IMR-90 (cell line): ENCODE results near the gene ADCY1. TPM values are rescaled to one million over a fixed set of nuclear protein-coding genes. Genes with fewer than 3 reads are reported as not detected.

ENCODE experiments used
- ATAC-seq: fragments of 200-7000 bp; cut with Tn5 transposase; 2 replicates; pipeline ENCODE4 v1.9.1; 2020; ENCODE audit warnings: low read depth, mild to moderate bottlenecking, moderate library complexity
- BruUV-seq: library from RNA; stranded (reverse); fragments of 400-500 nt; replicated peaks from 2 replicates; lab custom pipeline; 2021; lab: Mats Ljungman, UMichigan
- CTCF ChIA-PET: fragments of 300-600 bp; formaldehyde crosslinking; extraction: SDS; loops from one replicate; lab custom pipeline; 2021; ENCODE audit warnings: antibody characterized with exemption; lab: Yijun Ruan, JAX
- POLR2A ChIA-PET: fragments of 300-600 bp; sonication (Branson Sonifier 250); formaldehyde crosslinking; loops from one replicate; lab custom pipeline; 2022; ENCODE audit warnings: antibody characterized with exemption; ENCODE audit not compliant: unreplicated experiment; lab: Charles Lee
- DNase-seq: peaks from one replicate; pipeline ENCODE4 v3.0.0; 2013
- H2AFZ ChIP-seq: replicated peaks from 2 replicates; pipeline ENCODE3; 2013; ENCODE audit warnings: low read length, mild to moderate bottlenecking; ENCODE audit not compliant: poor library complexity
- H2AK5ac ChIP-seq: 2 replicates; pipeline ENCODE4 v1.6.1; 2013; ENCODE audit warnings: low read depth, low read length, inconsistent platforms
- H2AK9ac ChIP-seq: replicated peaks from 2 replicates; pipeline ENCODE3; 2013; ENCODE audit warnings: mild to moderate bottlenecking, low read depth, low read length, moderate library complexity; ENCODE audit not compliant: poor library complexity
- H2BK120ac ChIP-seq: 2 replicates; pipeline ENCODE4 v1.6.1; 2013; ENCODE audit warnings: low read depth, low read length, inconsistent platforms
- H2BK15ac ChIP-seq: 3 replicates; pipeline ENCODE4 v1.6.1; 2013; ENCODE audit warnings: low read depth, low read length, inconsistent platforms
- H2BK20ac ChIP-seq: 2 replicates; pipeline ENCODE4 v1.6.1; 2013; ENCODE audit warnings: low read depth, mild to moderate bottlenecking, inconsistent platforms, low read length, moderate library complexity
- H2BK5ac ChIP-seq: 2 replicates; pipeline ENCODE4 v1.6.1; 2013; ENCODE audit warnings: mild to moderate bottlenecking, low read depth, low read length, inconsistent platforms; ENCODE audit not compliant: poor library complexity, severe bottlenecking
- H3K14ac ChIP-seq: replicated peaks from 2 replicates; pipeline ENCODE4 v1.6.1; 2013; ENCODE audit warnings: low read depth, low read length, inconsistent platforms
- H3K18ac ChIP-seq: 2 replicates; pipeline ENCODE4 v1.6.1; 2013; ENCODE audit warnings: low read depth, low read length, control low read depth
- H3K23ac ChIP-seq: 2 replicates; pipeline ENCODE4 v1.6.1; 2013; ENCODE audit warnings: low read depth, low read length, inconsistent platforms
- H3K27ac ChIP-seq: 2 replicates; pipeline ENCODE4 v1.5.1; 2013; ENCODE audit warnings: mild to moderate bottlenecking, control low read depth, low read length; ENCODE audit not compliant: insufficient read depth
- H3K27me3 ChIP-seq: 2 replicates; pipeline ENCODE4 v1.6.1; 2013; ENCODE audit warnings: low read length; ENCODE audit not compliant: control insufficient read depth, insufficient read depth
- H3K36me3 ChIP-seq: 2 replicates; pipeline ENCODE4 v1.6.1; 2013; ENCODE audit warnings: low read length, mixed read lengths; ENCODE audit not compliant: control insufficient read depth, insufficient read depth
- H3K4ac ChIP-seq: 2 replicates; pipeline ENCODE4 v1.6.1; 2013; ENCODE audit warnings: low read depth, low read length, inconsistent platforms
- H3K4me1 ChIP-seq: 2 replicates; pipeline ENCODE4 v1.6.1; 2013; ENCODE audit warnings: low read length, mixed read lengths; ENCODE audit not compliant: control insufficient read depth, insufficient read depth
- H3K4me2 ChIP-seq: 2 replicates; pipeline ENCODE4 v1.6.1; 2013; ENCODE audit warnings: low read depth, mild to moderate bottlenecking, control low read depth, low read length, moderate library complexity
- H3K4me3 ChIP-seq: 2 replicates; pipeline ENCODE4 v1.5.1; 2013; ENCODE audit warnings: low read depth, mild to moderate bottlenecking, control low read depth, low read length, moderate library complexity; ENCODE audit not compliant: insufficient read depth
- H3K56ac ChIP-seq: 2 replicates; pipeline ENCODE4 v1.6.1; 2013; ENCODE audit warnings: low read length, inconsistent platforms; ENCODE audit not compliant: insufficient read depth; ENCODE audit errors: extremely low read depth
- H3K79me1 ChIP-seq, 2 experiments: 2 replicates each; pipeline ENCODE4 v1.6.1; 2013; ENCODE audit warnings: low read length in 2 of 2, inconsistent platforms in 1 of 2, low read depth in 1 of 2
- H3K9ac ChIP-seq: 2 replicates; pipeline ENCODE4 v1.6.1; 2013; ENCODE audit warnings: low read depth, low read length, control low read depth
- H3K9me1 ChIP-seq: 2 replicates; pipeline ENCODE4 v1.6.1; 2013; ENCODE audit warnings: low read length, inconsistent platforms; ENCODE audit not compliant: insufficient read depth
- H3K9me3 ChIP-seq: 2 replicates; pipeline ENCODE4 v1.6.1; 2013; ENCODE audit warnings: low read length; ENCODE audit not compliant: control insufficient read depth, insufficient read depth
- H4K20me1 ChIP-seq: 2 replicates; pipeline ENCODE4 v1.6.1; 2013; ENCODE audit warnings: low read length, inconsistent platforms; ENCODE audit not compliant: insufficient read depth
- H4K5ac ChIP-seq: 2 replicates; pipeline ENCODE4 v1.6.1; 2013; ENCODE audit warnings: mild to moderate bottlenecking, low read depth, low read length, control low read depth
- H4K8ac ChIP-seq, 2 experiments: 2 replicates each; pipeline ENCODE4 v1.6.1; 2013; ENCODE audit warnings: low read depth in 2 of 2, low read length in 2 of 2, control low read depth in 1 of 2, inconsistent platforms in 1 of 2
- H4K91ac ChIP-seq: 2 replicates; pipeline ENCODE4 v1.6.1; 2013; ENCODE audit warnings: low read depth, low read length, inconsistent platforms; ENCODE audit not compliant: insufficient read depth
- BHLHE40 ChIP-seq: fragments of 150-350 bp; IDR thresholded peaks from 2 replicates; pipeline ENCODE4 v1.6.1; 2016; ENCODE audit warnings: mild to moderate bottlenecking, low read depth, low read length
- CEBPB ChIP-seq: IDR thresholded peaks from 2 replicates; pipeline ENCODE4 v1.6.1; 2012; ENCODE audit warnings: low read depth, low read length, improper control_type of control experiment
- CHD1 ChIP-seq: IDR thresholded peaks from 2 replicates; pipeline ENCODE4 v1.6.1; 2012; ENCODE audit warnings: low read depth, low read length, improper control_type of control experiment
- FOS ChIP-seq: fragments of 150-350 bp; IDR thresholded peaks from 2 replicates; pipeline ENCODE4 v1.6.1; 2016; ENCODE audit warnings: low read depth, low read length
- MAFK ChIP-seq: IDR thresholded peaks from 2 replicates; pipeline ENCODE4 v1.6.1; 2012; ENCODE audit warnings: low read depth, low read length, improper control_type of control experiment
- MAZ ChIP-seq: IDR thresholded peaks from 2 replicates; pipeline ENCODE4 v1.6.1; 2012; ENCODE audit warnings: low read depth, mild to moderate bottlenecking, low read length, improper control_type of control experiment, moderate library complexity, borderline replicate concordance
- MXI1 ChIP-seq: IDR thresholded peaks from 2 replicates; pipeline ENCODE4 v1.6.1; 2012; ENCODE audit warnings: low read depth, mild to moderate bottlenecking, low read length, moderate library complexity, borderline replicate concordance
- NFE2L2 ChIP-seq: fragments of 150-350 bp; IDR thresholded peaks from 2 replicates; pipeline ENCODE4 v1.6.1; 2016; ENCODE audit warnings: low read depth, mild to moderate bottlenecking, low read length
- POLR2A ChIP-seq: IDR thresholded peaks from 2 replicates; pipeline ENCODE4 v1.6.1; 2012; ENCODE audit warnings: mild to moderate bottlenecking, low read depth, low read length
- RAD21 ChIP-seq: IDR thresholded peaks from 2 replicates; pipeline ENCODE4 v1.6.1; 2012; ENCODE audit warnings: low read length, improper control_type of control experiment
- RCOR1 ChIP-seq: IDR thresholded peaks from 2 replicates; pipeline ENCODE4 v1.6.1; 2012; ENCODE audit warnings: mild to moderate bottlenecking, low read length, improper control_type of control experiment; ENCODE audit not compliant: insufficient replicate concordance
- RFX5 ChIP-seq: IDR thresholded peaks from 2 replicates; pipeline ENCODE4 v1.8.0; 2012; ENCODE audit warnings: low read depth, mild to moderate bottlenecking, low read length, moderate library complexity
- SMC3 ChIP-seq: fragments of 150-350 bp; IDR thresholded peaks from 2 replicates; pipeline ENCODE4 v1.6.1; 2016; ENCODE audit warnings: low read depth, mild to moderate bottlenecking, antibody characterized with exemption, low read length, moderate library complexity
- WGBS, 2 experiments: methylation state at CpG; one replicate each; pipeline versions ENCODE4 v1.1.5 to v1.1.7; 2013; ENCODE audit warnings: missing lambda C conversion rate in 2 of 2; ENCODE audit not compliant: insufficient read length in 1 of 2; ENCODE audit errors: extremely low coverage in 2 of 2; 5-methylcytosine and 5-hydroxymethylcytosine counted together
- dilution Hi-C: fragments of 300-500 bp; cut with HindIII; formaldehyde crosslinking; loops from one replicate; pipeline ENCODE4 v1.14.3; 2018; ENCODE audit warnings: low sequenced_read_pairs; ENCODE audit not compliant: unreplicated experiment
- in situ Hi-C: fragments of 300-500 bp; cut with MboI; formaldehyde crosslinking; loops from 3 replicates; pipeline ENCODE4 v1.14.3; 2019; ENCODE audit warnings: low sequenced_read_pairs, inconsistent platforms, mixed read lengths
- intact Hi-C: fragments of 100-400 bp; cut with micrococcal nuclease; formaldehyde crosslinking; loops from 2 replicates; pipeline ENCODE4 v1.10.0; 2022
- polyA plus RNA-seq, 3 experiments: library from polyadenylated mRNA; depleted of rRNA; stranded (reverse); fragments of >200 nt; gene quantifications; 2 replicates each; pipeline ENCODE4 v1.2.3, GENCODE V29; 2012; ENCODE audit warnings: low replicate concordance in 1 of 3
- total RNA-seq: library from RNA; depleted of rRNA; stranded (reverse); fragments of >200 nt; gene quantifications from 2 replicates; pipeline ENCODE4 v1.2.3, GENCODE V29; 2012
- TF ChIP-seq, protein P1 (sequence below): conservative IDR thresholded peaks from 2 replicates; pipeline ENCODE4 v1.5.1; 2012; ENCODE audit warnings: mild to moderate bottlenecking, low read depth, low read length, improper control_type of control experiment
- TF ChIP-seq, protein P2 (sequence below): fragments of 150-350 bp; IDR thresholded peaks from 2 replicates; pipeline ENCODE4 v1.6.1; 2017; ENCODE audit warnings: mild to moderate bottlenecking, antibody characterized with exemption, low read length, low read depth
- TF ChIP-seq, protein P3 (sequence below): fragments of 150-350 bp; IDR thresholded peaks from 2 replicates; pipeline ENCODE4 v1.6.1; 2016; ENCODE audit warnings: low read depth, mild to moderate bottlenecking, low read length, moderate library complexity, borderline replicate concordance

The ADCY1 gene
- total and polyA plus RNA-seq, 2 of the 4 experiments (the other 2 are of a cell fraction) = 0.18 to 0.24 TPM

DNA sequence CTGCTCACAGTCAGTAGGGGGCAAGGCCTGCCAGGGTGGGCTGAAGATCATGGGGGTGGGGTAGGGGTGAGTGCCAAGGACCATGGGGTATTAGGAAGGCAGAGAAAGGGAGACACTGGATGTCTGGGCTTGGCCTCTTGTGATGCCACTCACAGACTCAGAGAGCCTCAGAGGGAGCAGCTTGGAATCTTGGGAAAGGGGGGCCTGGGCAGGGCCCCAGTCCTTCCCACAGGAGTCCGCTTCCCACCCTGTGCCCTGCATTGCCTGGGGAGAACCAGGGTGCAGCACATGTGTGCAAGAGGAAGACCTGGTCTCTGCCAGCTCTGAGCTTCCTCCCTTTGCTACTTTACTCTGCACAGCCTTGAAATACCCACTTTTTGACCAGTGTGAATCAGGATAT is 4.3 kb downstream of the ADCY1 start:
- H3K9me3 ChIP-seq = no peaks in the 10 kb centered on the region; the same call in 1 of the 2 replicates
- H3K18ac ChIP-seq = no peak overlapping the region
- TF ChIP-seq CEBPB (no peak), MXI1 (no peak), FOS (no peak), SMC3 (no peak), BHLHE40 (no peak), MAFK (no peak), NFE2L2 (no peak), RAD21 (no peak), RCOR1 (no peak), RFX5 (no peak), CHD1 (no peak), POLR2A (no peak), MAZ (no peak)
- TF ChIP-seq, protein P1, sequence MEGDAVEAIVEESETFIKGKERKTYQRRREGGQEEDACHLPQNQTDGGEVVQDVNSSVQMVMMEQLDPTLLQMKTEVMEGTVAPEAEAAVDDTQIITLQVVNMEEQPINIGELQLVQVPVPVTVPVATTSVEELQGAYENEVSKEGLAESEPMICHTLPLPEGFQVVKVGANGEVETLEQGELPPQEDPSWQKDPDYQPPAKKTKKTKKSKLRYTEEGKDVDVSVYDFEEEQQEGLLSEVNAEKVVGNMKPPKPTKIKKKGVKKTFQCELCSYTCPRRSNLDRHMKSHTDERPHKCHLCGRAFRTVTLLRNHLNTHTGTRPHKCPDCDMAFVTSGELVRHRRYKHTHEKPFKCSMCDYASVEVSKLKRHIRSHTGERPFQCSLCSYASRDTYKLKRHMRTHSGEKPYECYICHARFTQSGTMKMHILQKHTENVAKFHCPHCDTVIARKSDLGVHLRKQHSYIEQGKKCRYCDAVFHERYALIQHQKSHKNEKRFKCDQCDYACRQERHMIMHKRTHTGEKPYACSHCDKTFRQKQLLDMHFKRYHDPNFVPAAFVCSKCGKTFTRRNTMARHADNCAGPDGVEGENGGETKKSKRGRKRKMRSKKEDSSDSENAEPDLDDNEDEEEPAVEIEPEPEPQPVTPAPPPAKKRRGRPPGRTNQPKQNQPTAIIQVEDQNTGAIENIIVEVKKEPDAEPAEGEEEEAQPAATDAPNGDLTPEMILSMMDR = no peak
- TF ChIP-seq, protein P2, sequence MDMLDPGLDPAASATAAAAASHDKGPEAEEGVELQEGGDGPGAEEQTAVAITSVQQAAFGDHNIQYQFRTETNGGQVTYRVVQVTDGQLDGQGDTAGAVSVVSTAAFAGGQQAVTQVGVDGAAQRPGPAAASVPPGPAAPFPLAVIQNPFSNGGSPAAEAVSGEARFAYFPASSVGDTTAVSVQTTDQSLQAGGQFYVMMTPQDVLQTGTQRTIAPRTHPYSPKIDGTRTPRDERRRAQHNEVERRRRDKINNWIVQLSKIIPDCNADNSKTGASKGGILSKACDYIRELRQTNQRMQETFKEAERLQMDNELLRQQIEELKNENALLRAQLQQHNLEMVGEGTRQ = no peak
- TF ChIP-seq, protein P3, sequence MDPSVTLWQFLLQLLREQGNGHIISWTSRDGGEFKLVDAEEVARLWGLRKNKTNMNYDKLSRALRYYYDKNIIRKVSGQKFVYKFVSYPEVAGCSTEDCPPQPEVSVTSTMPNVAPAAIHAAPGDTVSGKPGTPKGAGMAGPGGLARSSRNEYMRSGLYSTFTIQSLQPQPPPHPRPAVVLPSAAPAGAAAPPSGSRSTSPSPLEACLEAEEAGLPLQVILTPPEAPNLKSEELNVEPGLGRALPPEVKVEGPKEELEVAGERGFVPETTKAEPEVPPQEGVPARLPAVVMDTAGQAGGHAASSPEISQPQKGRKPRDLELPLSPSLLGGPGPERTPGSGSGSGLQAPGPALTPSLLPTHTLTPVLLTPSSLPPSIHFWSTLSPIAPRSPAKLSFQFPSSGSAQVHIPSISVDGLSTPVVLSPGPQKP = no peak
- H2BK120ac ChIP-seq = no peak overlapping the region
- H3K9me1 ChIP-seq = no peaks in the 10 kb centered on the region
- no peaks in the 10 kb centered on the region for H4K20me1 ChIP-seq
- H3K23ac ChIP-seq = no peak overlapping the region
- peaks cover 57% of the 10 kb centered on the region for H3K27me3 ChIP-seq
- DNase-seq (no peak), ATAC-seq (no peak)
- no peaks in the 10 kb centered on the region for H3K79me1 ChIP-seq
- H3K56ac ChIP-seq = no peak overlapping the region
- H3K4me1 ChIP-seq = peaks cover 2% of the 10 kb centered on the region; the same call in 1 of the 2 replicates
- H3K9ac ChIP-seq = no peak overlapping the region
- no peak overlapping the region for H2BK15ac ChIP-seq
- intact Hi-C loops (no loop called here), in situ Hi-C loops (no loop called here), dilution Hi-C loops (no loop called here)
- no peaks in the 10 kb centered on the region for H3K36me3 ChIP-seq
- no peak overlapping the region for H4K91ac ChIP-seq
- H2AFZ ChIP-seq = no peak overlapping the region
- H3K4ac ChIP-seq = no peak overlapping the region
- no peak overlapping the region for H3K4me2 ChIP-seq
- no peak overlapping the region for H2BK5ac ChIP-seq
- no peak overlapping the region for H3K27ac ChIP-seq
- POLR2A ChIA-PET = no interaction called here
- no peak overlapping the region for H2AK5ac ChIP-seq
- no CpG with 5 or more reads among the region's 1 CpG for WGBS, 2 experiments
- H4K8ac ChIP-seq = no peak overlapping the region
- no peak overlapping the region for H2AK9ac ChIP-seq
- H2BK20ac ChIP-seq = no peak overlapping the region
- H4K5ac ChIP-seq = no peak overlapping the region
- no peak overlapping the region for H3K4me3 ChIP-seq
- H3K14ac ChIP-seq = no peak overlapping the region
- CTCF ChIA-PET = no interaction called here
- BruUV-seq = no TSS peak
